Gastrocnemius medialis (tissue), 4 donors: ENCODE data around the gene NFE2L3. TPM values are rescaled to one million over a fixed set of nuclear protein-coding genes. Genes with fewer than 3 reads are reported as not detected.

Experiments used
- ATAC-seq, 2 donors: fragments of 150-250 bp; one replicate each; pipeline ENCODE4 v1.9.1; 2016
- DNase-seq, 2 donors: peaks; one replicate each; pipeline ENCODE4 v3.0.0-alpha.2; 2019
- H3K27ac ChIP-seq, 4 donors: fragments of 200-600 bp; sonication (generic); 1 replicate in 1 of 4; 2 replicates in 3 of 4; pipeline ENCODE4 v1.5.1; 2016 to 2018; ENCODE audit warnings: mild to moderate bottlenecking in 2 of 4, moderate library complexity in 1 of 4
- H3K27me3 ChIP-seq, 3 donors: fragments of 200-600 bp; sonication (generic) in 2 of 3; 1 replicate in 1 of 3; 2 replicates in 2 of 3; pipeline versions ENCODE4 v1.5.1 to v1.6.0; 2016 to 2019; ENCODE audit warnings: mild to moderate bottlenecking in 1 of 3, moderate library complexity in 1 of 3
- H3K36me3 ChIP-seq, 2 donors: fragments of 200-600 bp; sonication (generic) in 1 of 2; one replicate each; pipeline ENCODE4 v1.5.1; 2017 to 2018
- H3K4me1 ChIP-seq, 2 donors: fragments of 200-600 bp; sonication (generic) in 1 of 2; one replicate each; pipeline ENCODE4 v1.5.1; 2016 to 2017; ENCODE audit warnings: mild to moderate bottlenecking in 2 of 2
- H3K4me3 ChIP-seq, 4 donors: fragments of 200-600 bp; sonication (generic) in 3 of 4; 1 replicate in 1 of 4; 2 replicates in 3 of 4; pipeline ENCODE4 v1.5.1; 2016 to 2019; ENCODE audit warnings: mild to moderate bottlenecking in 2 of 4
- H3K9me3 ChIP-seq, 3 donors: fragments of 200-600 bp; sonication (generic) in 2 of 3; 1 replicate in 1 of 3; 2 replicates in 2 of 3; pipeline ENCODE4 v1.5.1; 2016 to 2019
- CTCF ChIP-seq, 5 experiments: fragments of 450-650 bp in 3 of 5; fragments of 200-600 bp in 2 of 5; sonication (generic) in 2 of 5; IDR thresholded peaks in 4 of 5; conservative IDR thresholded peaks in 1 of 5; 1 replicate in 4 of 5; 2 replicates in 1 of 5; pipeline ENCODE4 v1.5.1; 2016 to 2019; ENCODE audit warnings: antibody characterized with exemption in 5 of 5, mild to moderate bottlenecking in 3 of 5, moderate library complexity in 3 of 5
- POLR2A ChIP-seq, 2 donors: fragments of 450-650 bp; IDR thresholded peaks; one replicate each; pipeline ENCODE4 v1.6.1; 2017; ENCODE audit warnings: antibody characterized with exemption in 2 of 2, mild to moderate bottlenecking in 2 of 2, moderate library complexity in 2 of 2
- in situ Hi-C, 4 donors: fragments of 200-750 bp; cut with MboI; loops; one replicate each; pipeline versions ENCODE4 v1.15.0 to v1.8.0; 2017; ENCODE audit warnings: low sequenced_read_pairs in 4 of 4
- intact Hi-C: fragments of 100-400 bp; cut with DNase I; formaldehyde crosslinking; loops from one replicate; pipeline ENCODE4 v1.15.1; 2023; ENCODE audit warnings: low total_unique reads
- total RNA-seq, 4 donors: library from RNA; depleted of rRNA; stranded (reverse); fragments of >200 nt; gene quantifications; one replicate each; pipeline versions ENCODE4 v1.1.0 to v1.2.3, GENCODE V29; 2016

NFE2L3 gene
- total RNA-seq, 4 donors from 2014 or later = 1.1 to 6.2 (median 1.7) TPM

GRCh38 chr7:26135551-26135950 is 16.4 kb upstream of the NFE2L3 start:
- no peaks in the 10 kb centered on the region for H3K4me1 ChIP-seq
- no peak overlapping the region for H3K4me3 ChIP-seq
- TF ChIP-seq CTCF (IDR thresholded peaks at IDR 0.05 in 4 of 5, conservative IDR thresholded peaks at IDR 0.05 in 1 of 5) = no peak
- TF ChIP-seq POLR2A (IDR thresholded peaks at IDR 0.05) = no peak
- no peak overlapping the region for H3K27ac ChIP-seq
- H3K27me3 ChIP-seq = no peaks in the 10 kb centered on the region
- no peaks in the 10 kb centered on the region for H3K9me3 ChIP-seq
- H3K36me3 ChIP-seq = no peaks in the 10 kb centered on the region
- no peak for ATAC-seq
- intact Hi-C loops = no loop called here
- no peak for DNase-seq
- in situ Hi-C loops = no loop called here

GRCh38 chr7:26136831-26137230 is 15.2 kb upstream of the NFE2L3 start:
- H3K36me3 ChIP-seq = no peaks in the 10 kb centered on the region
- no peaks in the 10 kb centered on the region for H3K9me3 ChIP-seq
- H3K4me3 ChIP-seq = no peak overlapping the region
- in situ Hi-C loops = no loop called here
- no peaks in the 10 kb centered on the region for H3K4me1 ChIP-seq
- H3K27ac ChIP-seq = no peak overlapping the region
- intact Hi-C loops = no loop called here
- TF ChIP-seq POLR2A (IDR thresholded peaks at IDR 0.05) (no peak), CTCF (IDR thresholded peaks at IDR 0.05 in 4 of 5, conservative IDR thresholded peaks at IDR 0.05 in 1 of 5) (no peak)
- ATAC-seq = no peak
- no peak for DNase-seq
- no peaks in the 10 kb centered on the region for H3K27me3 ChIP-seq

- H3K4me3 ChIP-seq = no peak overlapping the region
- DNase-seq (no peak), ATAC-seq (no peak)
- H3K27me3 ChIP-seq = no peaks in the 10 kb centered on the region
- in situ Hi-C loops = no loop called here
- no peaks in the 10 kb centered on the region for H3K36me3 ChIP-seq
- no peaks in the 10 kb centered on the region for H3K4me1 ChIP-seq
- intact Hi-C loops = no loop called here
- TF ChIP-seq CTCF (IDR thresholded peaks at IDR 0.05 in 4 of 5, conservative IDR thresholded peaks at IDR 0.05 in 1 of 5) (no peak), POLR2A (IDR thresholded peaks at IDR 0.05) (no peak)
- H3K27ac ChIP-seq = no peak overlapping the region
- H3K9me3 ChIP-seq = no peaks in the 10 kb centered on the region
Observed at GRCh38 chr7:26140380-26140779, 11.6 kb upstream of the NFE2L3 start.

- no peak overlapping the region for H3K27ac ChIP-seq
- H3K9me3 ChIP-seq = no peaks in the 10 kb centered on the region
- DNase-seq = no peak
- ATAC-seq = no peak
- TF ChIP-seq CTCF (IDR thresholded peaks at IDR 0.05 in 4 of 5, conservative IDR thresholded peaks at IDR 0.05 in 1 of 5) (no peak), POLR2A (IDR thresholded peaks at IDR 0.05) (no peak)
- in situ Hi-C loops = no loop called here
- no peaks in the 10 kb centered on the region for H3K4me1 ChIP-seq
- no peaks in the 10 kb centered on the region for H3K36me3 ChIP-seq
- intact Hi-C loops = no loop called here
- no peaks in the 10 kb centered on the region for H3K27me3 ChIP-seq
- no peak overlapping the region for H3K4me3 ChIP-seq
Observed at GRCh38 chr7:26141077-26141476, 10.9 kb upstream of the NFE2L3 start.

- Histone ChIP-seq H3K27ac (no peak overlapping the region), H3K27me3 (no peaks in the 10 kb centered on the region), H3K36me3 (no peaks in the 10 kb centered on the region), H3K4me3 (no peak overlapping the region), H3K9me3 (no peaks in the 10 kb centered on the region), H3K4me1 (no peaks in the 10 kb centered on the region)
- in situ Hi-C loops (no loop called here), intact Hi-C loops (no loop called here)
- ATAC-seq (no peak), DNase-seq (no peak)
- TF ChIP-seq POLR2A (IDR thresholded peaks at IDR 0.05) (no peak), CTCF (IDR thresholded peaks at IDR 0.05 in 4 of 5, conservative IDR thresholded peaks at IDR 0.05 in 1 of 5) (no peak)
Observed at GRCh38 chr7:26143298-26144048, 8.5 kb upstream of the NFE2L3 start.
